IPS-NIHi7 (cell line): ENCODE data around the gene EPHB1.
"Not testable (repeated sequence)": the region's sequence is repeated elsewhere in the genome, so short reads cannot be mapped to it uniquely, and the experiment has no call there.

Source experiments
- DNase-seq: peaks from one replicate; pipeline ENCODE4 v3.0.0; 2012; ENCODE audit warnings: mixed read lengths; ENCODE audit errors: extremely low spot score

Gene EPHB1

GRCh38 chr3:134952371-134952770 lies 157.3 kb downstream of the EPHB1 start:
- no peak for DNase-seq

- no peak for DNase-seq
Measured at GRCh38 chr3:134955874-134956273, 160.8 kb downstream of the EPHB1 start.

GRCh38 chr3:134956395-134956794 lies 161.3 kb downstream of the EPHB1 start:
- DNase-seq: no peak

GRCh38 chr3:134956844-134957243 lies 161.8 kb downstream of the EPHB1 start:
- no peak for DNase-seq

- no peak for DNase-seq
Measured at GRCh38 chr3:134959516-134959915, 164.5 kb downstream of the EPHB1 start.

GRCh38 chr3:134964226-134964625 lies 169.2 kb downstream of the EPHB1 start:
- DNase-seq: no peak

GRCh38 chr3:134965865-134966481 lies 170.9 kb downstream of the EPHB1 start:
- no peak for DNase-seq

GRCh38 chr3:134970895-134971294 lies 175.8 kb downstream of the EPHB1 start:
- DNase-seq: no peak

- DNase-seq: no peak
Measured at GRCh38 chr3:134971306-134971705, 176.2 kb downstream of the EPHB1 start.

GRCh38 chr3:134971907-134972306 lies 176.8 kb downstream of the EPHB1 start:
- DNase-seq: not testable (repeated sequence)

- DNase-seq: no peak
Measured at GRCh38 chr3:134972836-134973455, 177.9 kb downstream of the EPHB1 start.

GRCh38 chr3:134974624-134975023 lies 179.6 kb downstream of the EPHB1 start:
- no peak for DNase-seq

- DNase-seq: no peak
Measured at GRCh38 chr3:134976948-134977347, 181.9 kb downstream of the EPHB1 start.

GRCh38 chr3:134978658-134979057 lies 183.6 kb downstream of the EPHB1 start:
- no peak for DNase-seq

- DNase-seq: no peak
Measured at GRCh38 chr3:134985864-134986715, 191.0 kb downstream of the EPHB1 start.

GRCh38 chr3:134988666-134989065 lies 193.6 kb downstream of the EPHB1 start:
- no peak for DNase-seq

GRCh38 chr3:134991003-134991402 lies 195.9 kb downstream of the EPHB1 start:
- DNase-seq: no peak

- no peak for DNase-seq
Measured at GRCh38 chr3:134991472-134992010, 196.5 kb downstream of the EPHB1 start.

- DNase-seq: no peak
Measured at GRCh38 chr3:134992180-134992579, 197.1 kb downstream of the EPHB1 start.

- DNase-seq: no peak
Measured at GRCh38 chr3:134992586-134992985, 197.5 kb downstream of the EPHB1 start.

- DNase-seq: no peak
Measured at GRCh38 chr3:134993011-134993410, 198.0 kb downstream of the EPHB1 start.

GRCh38 chr3:134998158-134998557 lies 203.1 kb downstream of the EPHB1 start:
- no peak for DNase-seq

GRCh38 chr3:134998855-134999254 lies 203.8 kb downstream of the EPHB1 start:
- DNase-seq: no peak
